ENCODE measurements around the gene DHRS7C.
A peak's percentile ranks its signal among the peaks of the same experiment; 100 is the strongest.

The DHRS7C gene

DNA sequence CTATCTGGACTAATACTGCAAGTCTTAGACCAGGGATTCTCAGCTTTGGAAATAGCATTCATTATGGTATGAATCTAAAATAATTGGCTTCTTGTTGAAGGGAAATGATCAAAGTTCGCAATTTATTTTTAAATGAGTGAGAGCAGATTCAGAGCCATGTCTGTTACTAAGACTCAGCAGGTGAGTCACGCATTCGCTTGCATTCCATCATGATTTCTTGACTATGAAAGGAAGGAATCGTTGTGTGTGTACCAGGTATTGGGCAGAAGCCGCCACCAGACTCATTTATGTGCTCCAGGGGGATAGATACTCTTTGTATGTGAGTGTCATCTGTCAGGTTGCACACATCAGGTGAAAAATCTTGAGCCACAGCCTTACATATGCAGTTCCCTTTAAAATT lies 19.7 kb upstream of the DHRS7C start:
- Histone ChIP-seq H3K4me1 (peaks cover 23% of the 10 kb centered on the region), H3K9me3 (no peaks in the 10 kb centered on the region), H3K36me3 (no peaks in the 10 kb centered on the region), H4K20me1 (no peaks in the 10 kb centered on the region), H3K4me3 (no peak overlapping the region), H3K27me3 (no peaks in the 10 kb centered on the region), H3K9ac (no peak overlapping the region), H3K4me2 (no peak overlapping the region), H3K27ac (no peak overlapping the region)
- no peak for TF ChIP-seq Cebpa-rat (IDR thresholded peaks at IDR 0.05)

- no peak for TF ChIP-seq Cebpa-rat (IDR thresholded peaks at IDR 0.05)
- Histone ChIP-seq H3K4me2 (no peak overlapping the region), H3K27me3 (no peaks in the 10 kb centered on the region), H3K9me3 (no peaks in the 10 kb centered on the region), H4K20me1 (no peaks in the 10 kb centered on the region), H3K9ac (no peak overlapping the region), H3K4me1 (peaks cover 29% of the 10 kb centered on the region), H3K27ac (no peak overlapping the region), H3K36me3 (no peaks in the 10 kb centered on the region), H3K4me3 (no peak overlapping the region)
Measured at GRCh38 chr17:9810100-9810949, 18.9 kb upstream of the DHRS7C start.

- no peak for TF ChIP-seq Cebpa-rat (IDR thresholded peaks at IDR 0.05)
- H3K27ac ChIP-seq = no peak overlapping the region
Measured at GRCh38 chr17:9809409-9809808, 18.0 kb upstream of the DHRS7C start.

GRCh38 chr17:9806699-9807098 lies 15.3 kb upstream of the DHRS7C start:
- Histone ChIP-seq H4K20me1 (no peaks in the 10 kb centered on the region), H3K36me3 (no peaks in the 10 kb centered on the region), H3K4me3 (no peak overlapping the region), H3K27me3 (no peaks in the 10 kb centered on the region), H3K9me3 (no peaks in the 10 kb centered on the region), H3K4me2 (peak overlapping the region; percentile 53), H3K27ac (no peak overlapping the region), H3K4me1 (peaks cover 29% of the 10 kb centered on the region), H3K9ac (no peak overlapping the region)
- TF ChIP-seq Cebpa-rat (IDR thresholded peaks at IDR 0.05) = no peak

More at GRCh38 chr17:9809409-9809808, 18.0 kb upstream of the DHRS7C start:
- no peak overlapping the region for H3K4me3 ChIP-seq
- no peaks in the 10 kb centered on the region for H3K36me3 ChIP-seq
- no peak overlapping the region for H3K9ac ChIP-seq
- no peaks in the 10 kb centered on the region for H3K27me3 ChIP-seq
- peaks cover 29% of the 10 kb centered on the region for H3K4me1 ChIP-seq
- no peaks in the 10 kb centered on the region for H4K20me1 ChIP-seq
- H3K9me3 ChIP-seq = no peaks in the 10 kb centered on the region
- no peak overlapping the region for H3K4me2 ChIP-seq

DNA sequence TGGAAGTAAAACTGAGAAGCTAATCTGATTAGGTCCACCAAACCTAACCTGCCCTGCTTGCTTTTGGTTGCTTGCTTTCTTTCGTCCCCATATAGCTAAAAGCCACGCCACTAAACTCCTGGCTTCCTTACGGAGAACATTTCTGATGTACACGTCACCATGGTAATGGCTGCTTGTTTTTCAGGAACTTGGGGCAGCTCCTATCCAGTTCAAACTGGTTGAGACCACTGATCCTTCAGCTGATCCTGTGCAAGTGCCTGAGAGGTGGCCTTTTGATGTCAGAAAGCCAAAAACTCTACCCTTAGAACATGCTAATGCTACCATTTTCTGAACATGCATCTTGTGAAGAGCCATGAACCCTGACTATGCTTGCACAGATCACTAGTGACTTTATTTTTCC lies 14.4 kb upstream of the DHRS7C start:
- no peak overlapping the region for H3K9ac ChIP-seq
- no peak overlapping the region for H3K27ac ChIP-seq
- H3K4me1 ChIP-seq = peaks cover 25% of the 10 kb centered on the region
- H3K4me3 ChIP-seq = no peak overlapping the region
- TF ChIP-seq Cebpa-rat (IDR thresholded peaks at IDR 0.05) = no peak
- H3K4me2 ChIP-seq = peak overlapping the region; percentile 53; the same call in 1 of the 2 replicates
- no peaks in the 10 kb centered on the region for H3K36me3 ChIP-seq
- no peaks in the 10 kb centered on the region for H3K9me3 ChIP-seq
- no peaks in the 10 kb centered on the region for H3K27me3 ChIP-seq
- no peaks in the 10 kb centered on the region for H4K20me1 ChIP-seq

DNA sequence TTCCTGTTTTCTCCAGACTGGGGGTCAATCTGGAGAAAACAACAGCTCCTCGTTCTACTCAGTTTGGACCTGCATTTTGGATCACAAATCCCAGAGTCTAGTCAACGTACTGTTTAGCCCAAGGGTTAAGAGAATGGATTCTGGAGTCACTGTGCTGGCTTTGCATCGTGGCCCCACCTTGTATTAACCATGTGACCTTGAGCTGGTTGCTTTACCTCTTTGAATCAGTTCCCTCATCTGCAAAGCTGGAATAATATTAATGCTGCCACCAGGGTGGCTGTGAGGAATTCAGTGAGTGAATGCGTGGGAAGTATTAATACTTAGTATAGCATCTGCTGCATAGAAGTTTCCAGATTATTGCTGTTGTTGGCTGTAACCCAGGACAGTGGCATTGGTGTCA lies 11.3 kb upstream of the DHRS7C start:
- Histone ChIP-seq H3K9ac (no peak overlapping the region), H3K4me2 (no peak overlapping the region), H3K9me3 (no peaks in the 10 kb centered on the region), H3K36me3 (no peaks in the 10 kb centered on the region), H3K4me3 (no peak overlapping the region), H3K4me1 (peaks cover 19% of the 10 kb centered on the region), H4K20me1 (no peaks in the 10 kb centered on the region), H3K27me3 (no peaks in the 10 kb centered on the region), H3K27ac (no peak overlapping the region)
- TF ChIP-seq Cebpa-rat (IDR thresholded peaks at IDR 0.05) = no peak

GRCh38 chr17:9802294-9802693 lies 10.9 kb upstream of the DHRS7C start:
- no peak overlapping the region for H3K27ac ChIP-seq
- no peaks in the 10 kb centered on the region for H4K20me1 ChIP-seq
- no peak for TF ChIP-seq Cebpa-rat (IDR thresholded peaks at IDR 0.05)
- H3K9ac ChIP-seq = no peak overlapping the region
- H3K4me3 ChIP-seq = no peak overlapping the region
- no peaks in the 10 kb centered on the region for H3K36me3 ChIP-seq
- peaks cover 17% of the 10 kb centered on the region for H3K4me1 ChIP-seq
- no peaks in the 10 kb centered on the region for H3K9me3 ChIP-seq
- no peaks in the 10 kb centered on the region for H3K27me3 ChIP-seq
- no peak overlapping the region for H3K4me2 ChIP-seq

DNA sequence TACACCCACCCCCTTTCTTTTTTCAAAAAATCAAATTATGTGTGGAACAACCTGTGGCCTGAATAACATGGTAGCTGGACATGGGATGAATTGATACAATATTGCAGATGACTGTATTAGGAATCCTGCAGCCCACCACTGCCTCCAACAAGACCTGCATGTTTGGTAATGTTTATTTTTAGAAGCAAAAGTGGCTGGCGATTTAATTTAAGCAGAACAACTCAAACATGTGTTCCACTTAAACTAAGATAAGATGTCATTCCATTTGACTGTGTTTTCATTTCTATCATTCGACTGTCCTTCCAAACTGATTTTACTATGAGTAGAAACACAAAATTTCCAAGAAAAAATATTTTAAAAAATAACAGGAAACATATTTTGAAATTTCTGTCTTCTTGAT lies 10.1 kb upstream of the DHRS7C start:
- no peak overlapping the region for H3K9ac ChIP-seq
- H4K20me1 ChIP-seq = no peaks in the 10 kb centered on the region
- no peak overlapping the region for H3K4me2 ChIP-seq
- no peaks in the 10 kb centered on the region for H3K9me3 ChIP-seq
- no peaks in the 10 kb centered on the region for H3K36me3 ChIP-seq
- peaks cover 9% of the 10 kb centered on the region for H3K4me1 ChIP-seq
- no peaks in the 10 kb centered on the region for H3K27me3 ChIP-seq
- no peak overlapping the region for H3K27ac ChIP-seq
- H3K4me3 ChIP-seq = no peak overlapping the region
- TF ChIP-seq Cebpa-rat (IDR thresholded peaks at IDR 0.05) = no peak

DNA sequence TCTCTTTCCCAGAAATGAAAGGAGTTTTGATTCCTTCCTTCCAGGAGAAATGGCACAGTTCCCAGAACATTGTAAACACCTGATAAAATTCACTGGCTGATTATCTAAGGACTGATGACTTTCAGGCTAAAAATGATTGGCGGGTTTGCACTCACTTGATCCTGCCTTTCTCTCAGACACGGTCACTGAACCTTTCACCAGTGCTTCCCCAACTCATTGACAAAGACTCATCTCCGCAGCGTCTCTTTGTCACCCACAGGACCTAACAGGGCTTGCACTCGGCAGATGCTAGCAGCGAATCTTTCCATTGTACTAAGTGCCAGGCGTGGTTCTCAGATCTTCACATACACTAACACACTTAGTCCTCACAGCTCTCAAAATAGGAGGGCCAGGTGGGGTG lies 7.3 kb upstream of the DHRS7C start:
- Histone ChIP-seq H3K9me3 (no peaks in the 10 kb centered on the region), H3K4me3 (no peak overlapping the region), H3K9ac (no peak overlapping the region), H3K36me3 (no peaks in the 10 kb centered on the region), H3K4me1 (no peaks in the 10 kb centered on the region), H3K27ac (no peak overlapping the region), H4K20me1 (no peaks in the 10 kb centered on the region), H3K4me2 (no peak overlapping the region), H3K27me3 (no peaks in the 10 kb centered on the region)
- no peak for TF ChIP-seq Cebpa-rat (IDR thresholded peaks at IDR 0.05)

DNA sequence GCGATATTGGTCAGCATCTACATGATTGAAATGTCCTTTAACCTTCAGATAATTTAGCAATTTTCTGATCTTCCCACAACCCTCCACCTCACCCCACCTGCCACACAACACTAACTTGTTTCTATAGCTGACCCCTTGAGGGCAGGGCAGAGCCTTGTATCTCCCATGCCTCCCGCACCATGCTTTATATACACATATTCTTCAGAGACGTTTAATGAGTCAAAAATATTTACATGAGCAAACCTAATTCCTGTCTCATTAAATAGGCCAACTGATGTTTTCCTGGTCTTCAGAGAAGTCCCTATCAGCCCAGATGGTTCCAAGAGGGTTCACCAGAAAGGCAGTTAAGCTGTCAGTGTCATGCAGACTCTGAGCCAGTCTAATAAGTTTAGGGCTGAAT lies 6.6 kb upstream of the DHRS7C start:
- TF ChIP-seq Cebpa-rat (IDR thresholded peaks at IDR 0.05) = no peak
- Histone ChIP-seq H4K20me1 (no peaks in the 10 kb centered on the region), H3K9me3 (no peaks in the 10 kb centered on the region), H3K9ac (no peak overlapping the region), H3K27me3 (no peaks in the 10 kb centered on the region), H3K4me1 (no peaks in the 10 kb centered on the region), H3K27ac (no peak overlapping the region), H3K4me3 (no peak overlapping the region), H3K36me3 (no peaks in the 10 kb centered on the region), H3K4me2 (no peak overlapping the region)
